H1 (cell line): ENCODE results near the gene ARHGEF25. TPM values are rescaled to one million over a fixed set of nuclear protein-coding genes. Genes with fewer than 3 reads are reported as not detected.

Experiments used
- polyA plus RNA-seq, 7 experiments: library from polyadenylated mRNA; depleted of rRNA in 3 of 7; stranded (reverse) in 5 of 7; unstranded in 2 of 7; fragments of >200 nt in 5 of 7; fragments of 200-250 nt in 2 of 7; gene quantifications; 1 replicate in 5 of 7; 2 replicates in 1 of 7; 4 replicates in 1 of 7; pipeline versions ENCODE4 v1.2.1 to v1.2.3, GENCODE V29; 2011 to 2013; ENCODE audit warnings: missing spikeins in 2 of 7, mixed read lengths in 2 of 7
- total RNA-seq: library from RNA; stranded (reverse); fragmentation: NEBNext Ultra II Directional; extraction: Animal tissue kit (Norgen Biotek cat#: 25700); gene quantifications from 2 replicates; pipeline ENCODE4 v1.2.1, GENCODE V29; 2021
- TF ChIP-seq, protein P1 (sequence below): fragments of 300-600 bp; sonication (generic); IDR thresholded peaks from 2 replicates; pipeline ENCODE4 v1.7.1; 2012; ENCODE audit warnings: low read length, moderate library complexity, mild to moderate bottlenecking, inconsistent platforms; ENCODE audit not compliant: insufficient replicate concordance

ARHGEF25 gene
- total and polyA plus RNA-seq, 2 of the 8 experiments (the other 6 are each of a cell fraction or from before 2014, with no cell fraction given), result 5.9 to 8.8 TPM

DNA sequence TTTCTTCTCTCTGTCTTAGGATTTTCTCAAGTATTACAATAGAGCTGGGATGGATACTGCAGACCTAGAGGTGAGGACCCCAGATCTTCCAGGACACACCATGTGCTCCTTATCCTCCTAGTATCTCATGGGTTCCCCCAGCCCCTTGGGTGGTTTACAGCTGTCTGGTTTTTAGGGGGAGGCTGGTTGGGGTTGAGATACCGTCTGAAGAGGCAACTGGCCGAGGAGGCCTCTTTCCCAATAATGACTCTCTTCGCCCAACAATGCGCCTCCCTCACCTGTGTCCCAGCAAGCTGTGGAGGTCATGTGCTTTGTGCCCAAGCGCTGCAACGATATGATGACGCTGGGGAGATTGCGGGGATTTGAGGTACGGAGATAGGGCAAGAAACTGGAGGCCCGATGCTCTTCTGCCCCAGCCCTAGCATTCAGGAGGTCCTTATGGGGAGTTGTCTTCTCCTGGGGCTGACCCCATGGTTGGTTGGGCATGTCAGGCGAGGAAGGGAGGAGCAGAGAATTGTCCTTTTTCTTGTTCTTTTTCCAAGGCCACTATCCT, 3.8 kb downstream of the ARHGEF25 start (continued):
- TF ChIP-seq, protein P1, sequence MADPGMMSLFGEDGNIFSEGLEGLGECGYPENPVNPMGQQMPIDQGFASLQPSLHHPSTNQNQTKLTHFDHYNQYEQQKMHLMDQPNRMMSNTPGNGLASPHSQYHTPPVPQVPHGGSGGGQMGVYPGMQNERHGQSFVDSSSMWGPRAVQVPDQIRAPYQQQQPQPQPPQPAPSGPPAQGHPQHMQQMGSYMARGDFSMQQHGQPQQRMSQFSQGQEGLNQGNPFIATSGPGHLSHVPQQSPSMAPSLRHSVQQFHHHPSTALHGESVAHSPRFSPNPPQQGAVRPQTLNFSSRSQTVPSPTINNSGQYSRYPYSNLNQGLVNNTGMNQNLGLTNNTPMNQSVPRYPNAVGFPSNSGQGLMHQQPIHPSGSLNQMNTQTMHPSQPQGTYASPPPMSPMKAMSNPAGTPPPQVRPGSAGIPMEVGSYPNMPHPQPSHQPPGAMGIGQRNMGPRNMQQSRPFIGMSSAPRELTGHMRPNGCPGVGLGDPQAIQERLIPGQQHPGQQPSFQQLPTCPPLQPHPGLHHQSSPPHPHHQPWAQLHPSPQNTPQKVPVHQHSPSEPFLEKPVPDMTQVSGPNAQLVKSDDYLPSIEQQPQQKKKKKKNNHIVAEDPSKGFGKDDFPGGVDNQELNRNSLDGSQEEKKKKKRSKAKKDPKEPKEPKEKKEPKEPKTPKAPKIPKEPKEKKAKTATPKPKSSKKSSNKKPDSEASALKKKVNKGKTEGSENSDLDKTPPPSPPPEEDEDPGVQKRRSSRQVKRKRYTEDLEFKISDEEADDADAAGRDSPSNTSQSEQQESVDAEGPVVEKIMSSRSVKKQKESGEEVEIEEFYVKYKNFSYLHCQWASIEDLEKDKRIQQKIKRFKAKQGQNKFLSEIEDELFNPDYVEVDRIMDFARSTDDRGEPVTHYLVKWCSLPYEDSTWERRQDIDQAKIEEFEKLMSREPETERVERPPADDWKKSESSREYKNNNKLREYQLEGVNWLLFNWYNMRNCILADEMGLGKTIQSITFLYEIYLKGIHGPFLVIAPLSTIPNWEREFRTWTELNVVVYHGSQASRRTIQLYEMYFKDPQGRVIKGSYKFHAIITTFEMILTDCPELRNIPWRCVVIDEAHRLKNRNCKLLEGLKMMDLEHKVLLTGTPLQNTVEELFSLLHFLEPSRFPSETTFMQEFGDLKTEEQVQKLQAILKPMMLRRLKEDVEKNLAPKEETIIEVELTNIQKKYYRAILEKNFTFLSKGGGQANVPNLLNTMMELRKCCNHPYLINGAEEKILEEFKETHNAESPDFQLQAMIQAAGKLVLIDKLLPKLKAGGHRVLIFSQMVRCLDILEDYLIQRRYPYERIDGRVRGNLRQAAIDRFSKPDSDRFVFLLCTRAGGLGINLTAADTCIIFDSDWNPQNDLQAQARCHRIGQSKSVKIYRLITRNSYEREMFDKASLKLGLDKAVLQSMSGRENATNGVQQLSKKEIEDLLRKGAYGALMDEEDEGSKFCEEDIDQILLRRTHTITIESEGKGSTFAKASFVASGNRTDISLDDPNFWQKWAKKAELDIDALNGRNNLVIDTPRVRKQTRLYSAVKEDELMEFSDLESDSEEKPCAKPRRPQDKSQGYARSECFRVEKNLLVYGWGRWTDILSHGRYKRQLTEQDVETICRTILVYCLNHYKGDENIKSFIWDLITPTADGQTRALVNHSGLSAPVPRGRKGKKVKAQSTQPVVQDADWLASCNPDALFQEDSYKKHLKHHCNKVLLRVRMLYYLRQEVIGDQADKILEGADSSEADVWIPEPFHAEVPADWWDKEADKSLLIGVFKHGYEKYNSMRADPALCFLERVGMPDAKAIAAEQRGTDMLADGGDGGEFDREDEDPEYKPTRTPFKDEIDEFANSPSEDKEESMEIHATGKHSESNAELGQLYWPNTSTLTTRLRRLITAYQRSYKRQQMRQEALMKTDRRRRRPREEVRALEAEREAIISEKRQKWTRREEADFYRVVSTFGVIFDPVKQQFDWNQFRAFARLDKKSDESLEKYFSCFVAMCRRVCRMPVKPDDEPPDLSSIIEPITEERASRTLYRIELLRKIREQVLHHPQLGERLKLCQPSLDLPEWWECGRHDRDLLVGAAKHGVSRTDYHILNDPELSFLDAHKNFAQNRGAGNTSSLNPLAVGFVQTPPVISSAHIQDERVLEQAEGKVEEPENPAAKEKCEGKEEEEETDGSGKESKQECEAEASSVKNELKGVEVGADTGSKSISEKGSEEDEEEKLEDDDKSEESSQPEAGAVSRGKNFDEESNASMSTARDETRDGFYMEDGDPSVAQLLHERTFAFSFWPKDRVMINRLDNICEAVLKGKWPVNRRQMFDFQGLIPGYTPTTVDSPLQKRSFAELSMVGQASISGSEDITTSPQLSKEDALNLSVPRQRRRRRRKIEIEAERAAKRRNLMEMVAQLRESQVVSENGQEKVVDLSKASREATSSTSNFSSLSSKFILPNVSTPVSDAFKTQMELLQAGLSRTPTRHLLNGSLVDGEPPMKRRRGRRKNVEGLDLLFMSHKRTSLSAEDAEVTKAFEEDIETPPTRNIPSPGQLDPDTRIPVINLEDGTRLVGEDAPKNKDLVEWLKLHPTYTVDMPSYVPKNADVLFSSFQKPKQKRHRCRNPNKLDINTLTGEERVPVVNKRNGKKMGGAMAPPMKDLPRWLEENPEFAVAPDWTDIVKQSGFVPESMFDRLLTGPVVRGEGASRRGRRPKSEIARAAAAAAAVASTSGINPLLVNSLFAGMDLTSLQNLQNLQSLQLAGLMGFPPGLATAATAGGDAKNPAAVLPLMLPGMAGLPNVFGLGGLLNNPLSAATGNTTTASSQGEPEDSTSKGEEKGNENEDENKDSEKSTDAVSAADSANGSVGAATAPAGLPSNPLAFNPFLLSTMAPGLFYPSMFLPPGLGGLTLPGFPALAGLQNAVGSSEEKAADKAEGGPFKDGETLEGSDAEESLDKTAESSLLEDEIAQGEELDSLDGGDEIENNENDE, result no peak
